CD4-positive, alpha-beta T cell treated with Interleukin-15 for 4 hours (primary cell): ENCODE measurements around the gene SP4.

Source experiments
- DNase-seq: peaks from one replicate; pipeline ENCODE4 v3.0.0-alpha.2; 2020; ENCODE audit warnings: low spot score

SP4 gene

DNA sequence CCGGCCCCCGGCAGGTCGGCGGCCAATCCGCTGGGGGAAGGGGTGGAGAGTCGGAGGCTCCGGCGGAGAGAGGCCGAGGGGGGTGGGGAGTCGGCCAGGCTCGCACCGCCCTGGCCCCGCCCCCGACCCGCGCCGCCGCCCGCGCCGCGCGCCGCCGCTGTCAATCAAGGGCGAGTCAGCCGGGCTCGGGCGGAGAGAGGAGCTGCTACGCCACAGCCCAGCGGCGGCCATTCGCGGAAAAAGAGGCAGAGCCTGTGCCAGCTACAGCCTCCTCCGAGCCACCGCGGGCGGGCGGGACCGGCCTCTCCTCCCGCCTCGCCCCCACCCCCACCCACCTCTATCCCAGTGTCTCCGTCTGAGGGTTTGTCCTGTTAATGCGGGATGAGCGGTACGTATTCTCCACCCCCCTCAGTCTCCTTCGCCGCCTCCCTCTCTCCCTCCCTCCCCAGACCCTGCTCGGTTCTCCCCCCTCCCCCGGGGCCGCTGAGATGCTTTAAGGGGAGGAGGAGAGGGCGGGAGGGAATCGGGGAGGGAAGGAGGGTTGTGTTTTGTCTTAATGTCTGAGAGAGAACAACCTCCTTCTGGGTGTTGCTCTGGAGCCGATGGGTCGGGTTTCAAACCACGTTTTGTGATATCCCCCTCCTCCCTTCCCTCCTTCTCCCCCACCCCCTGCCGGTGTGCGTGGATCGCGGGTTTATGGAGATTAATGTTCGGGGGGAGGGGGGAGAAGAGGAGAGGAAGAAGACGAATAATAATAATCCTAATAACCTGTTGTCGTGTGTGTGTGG, at the start of gene SP4:
SP4 (plus strand) TSS at position 213 of the 788 bp plus-strand sequence; CDS start at position 382, 169 bp downstream.
- peak; percentile 96 for DNase-seq

DNA sequence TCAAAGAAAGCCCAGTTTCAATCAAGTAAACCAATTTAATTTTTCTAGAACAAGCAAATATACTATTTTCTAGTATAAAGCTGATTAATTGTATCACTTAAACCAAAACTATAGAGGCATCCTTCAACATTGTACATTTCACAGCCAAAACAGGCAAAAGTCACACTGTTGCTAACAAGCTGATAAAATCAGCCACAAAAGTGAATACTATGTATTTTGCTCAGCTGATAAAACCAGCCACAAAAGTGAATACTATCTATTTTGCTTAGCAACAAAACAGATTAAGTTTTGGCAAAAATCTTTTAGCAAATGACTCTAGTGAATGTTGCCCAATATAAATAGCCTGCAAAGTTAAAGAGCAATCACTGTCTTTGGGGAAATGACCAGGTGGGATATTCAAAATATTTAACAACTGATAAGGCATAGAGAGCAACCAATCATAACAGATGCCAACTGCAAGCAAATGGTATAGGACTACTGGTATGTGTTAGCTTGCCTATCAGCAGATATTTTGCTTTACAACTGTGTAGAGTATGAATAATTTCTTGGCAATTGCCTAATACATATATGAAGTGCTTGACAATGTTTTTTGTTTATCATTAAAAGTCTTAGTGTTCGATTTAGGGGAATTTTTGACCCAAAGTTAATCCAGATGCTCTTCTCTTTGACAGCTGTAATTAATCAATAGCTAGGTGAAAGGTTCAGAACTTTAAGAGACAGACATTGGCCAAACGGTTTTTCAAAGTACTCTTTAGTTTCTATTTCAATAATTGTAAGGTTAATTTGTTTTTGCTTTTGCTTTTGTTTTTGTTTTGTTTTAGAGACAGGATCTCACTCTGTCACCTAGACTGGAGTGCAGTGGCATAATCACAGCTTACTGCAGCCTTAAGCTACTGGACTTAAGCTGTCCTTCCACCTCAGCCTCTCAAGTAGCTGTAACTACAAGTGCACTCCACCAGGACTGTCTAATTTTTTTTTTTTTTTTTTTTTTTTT, 44.4 kb upstream of the SP4 start:
- DNase-seq: peak; percentile 46

DNA sequence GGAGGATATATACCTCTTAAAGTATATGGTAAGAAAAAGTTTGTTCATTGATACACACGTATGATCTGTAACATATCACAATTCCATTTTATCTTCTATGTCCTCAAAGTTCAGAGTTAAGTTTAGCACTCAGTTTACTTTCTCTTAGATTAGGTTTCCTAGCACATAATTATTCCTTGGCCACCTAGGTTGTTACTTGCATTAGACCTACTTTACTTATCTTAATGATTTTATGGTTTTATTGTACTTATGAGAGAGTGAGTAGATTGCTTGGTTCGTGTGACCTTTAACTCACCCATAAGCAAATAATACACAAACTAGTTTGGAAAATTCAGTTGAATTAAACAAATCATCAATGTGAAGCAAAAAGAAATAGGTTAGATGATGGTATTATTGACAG, 33.9 kb upstream of the SP4 start:
- DNase-seq: no peak

DNA sequence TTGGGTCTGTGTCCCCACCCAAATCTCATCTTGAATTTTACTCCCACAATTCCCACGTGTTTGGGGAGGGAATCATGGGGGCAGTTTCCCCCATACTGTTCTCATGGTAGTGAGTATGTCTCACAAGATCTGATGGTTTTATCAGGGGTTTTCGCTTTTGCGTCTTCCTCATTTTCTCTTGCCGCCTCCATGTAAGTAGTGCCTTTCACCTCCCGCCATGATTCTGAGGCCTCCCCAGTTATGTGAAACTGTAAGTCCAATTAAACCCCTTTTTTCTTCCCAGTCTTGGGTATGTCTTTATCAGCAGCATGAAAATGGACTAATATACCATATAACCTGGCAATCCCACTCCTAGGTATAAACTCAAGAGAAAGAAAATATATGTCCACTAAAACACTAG, 25.9 kb upstream of the SP4 start:
- DNase-seq: no peak

DNA sequence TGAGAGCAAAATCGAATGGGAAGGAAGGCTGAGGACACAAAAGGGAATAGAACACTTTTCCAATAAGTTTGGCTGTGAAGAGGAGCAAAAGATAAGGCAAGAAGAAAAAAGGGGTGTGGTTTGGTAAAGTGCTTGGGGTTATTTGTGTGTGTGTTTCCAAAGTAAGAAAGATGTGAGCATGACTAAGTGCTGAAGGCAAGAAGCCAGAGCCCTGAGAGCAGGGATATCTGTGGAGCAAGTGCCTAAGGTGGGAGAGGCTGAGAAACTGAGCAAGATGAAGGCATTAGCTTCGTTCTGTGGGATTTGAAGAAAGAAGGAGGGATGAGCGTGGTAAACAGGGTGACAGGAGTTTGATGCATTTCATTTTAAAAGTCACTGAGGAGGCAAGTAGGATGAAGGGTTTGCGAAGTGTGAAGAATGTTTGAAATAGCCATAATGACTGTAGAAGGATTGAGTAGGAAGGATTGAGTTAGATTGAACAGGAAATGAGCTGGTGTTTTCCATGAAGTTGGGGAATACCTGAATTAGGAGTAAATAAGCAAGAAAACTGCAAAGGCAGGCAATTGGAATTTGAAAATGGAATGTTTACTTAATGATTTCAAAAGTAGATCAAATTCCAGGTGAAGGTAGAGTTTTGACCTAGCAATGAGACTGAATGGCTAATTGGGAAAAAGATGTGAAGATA, 19.9 kb upstream of the SP4 start:
- DNase-seq: no peak

DNA sequence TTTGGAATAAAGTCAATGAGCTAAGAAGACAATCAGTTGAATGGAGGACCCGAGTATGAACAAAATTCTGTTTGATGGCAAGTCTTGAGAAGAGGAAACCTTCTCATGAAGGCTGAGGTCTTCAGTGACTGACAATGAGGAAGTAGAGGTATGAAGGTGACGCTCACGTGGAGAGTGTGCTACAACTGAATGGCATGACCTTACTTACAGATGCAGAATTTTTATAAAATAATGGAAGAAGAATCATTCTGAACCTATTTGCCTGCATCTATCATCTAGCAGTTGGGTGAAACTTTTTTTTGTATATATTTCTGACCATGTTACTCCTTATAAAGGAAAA, 19.4 kb upstream of the SP4 start:
- DNase-seq: no peak

DNA sequence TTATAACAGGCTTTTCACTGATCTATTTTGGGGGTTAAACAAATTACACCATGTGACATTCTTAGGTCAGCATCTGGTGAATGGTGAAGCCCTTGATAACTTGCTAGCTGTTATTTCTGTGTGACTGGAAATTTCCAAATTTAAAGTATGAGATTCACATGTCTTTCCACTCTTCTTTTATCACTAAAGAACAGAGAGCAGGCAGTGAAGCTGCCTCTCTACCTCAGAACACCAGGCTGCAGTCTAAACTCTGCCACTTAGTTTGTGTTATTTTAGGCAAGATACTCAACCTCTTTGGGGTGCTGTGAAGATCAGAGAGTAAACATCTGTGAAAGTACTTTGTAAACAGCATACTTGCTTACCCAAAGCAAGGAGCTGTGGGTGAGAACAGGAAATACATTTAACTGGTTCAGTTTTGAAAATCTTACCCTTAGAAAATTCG, 15.5 kb upstream of the SP4 start:
- peak; percentile 18 for DNase-seq

DNA sequence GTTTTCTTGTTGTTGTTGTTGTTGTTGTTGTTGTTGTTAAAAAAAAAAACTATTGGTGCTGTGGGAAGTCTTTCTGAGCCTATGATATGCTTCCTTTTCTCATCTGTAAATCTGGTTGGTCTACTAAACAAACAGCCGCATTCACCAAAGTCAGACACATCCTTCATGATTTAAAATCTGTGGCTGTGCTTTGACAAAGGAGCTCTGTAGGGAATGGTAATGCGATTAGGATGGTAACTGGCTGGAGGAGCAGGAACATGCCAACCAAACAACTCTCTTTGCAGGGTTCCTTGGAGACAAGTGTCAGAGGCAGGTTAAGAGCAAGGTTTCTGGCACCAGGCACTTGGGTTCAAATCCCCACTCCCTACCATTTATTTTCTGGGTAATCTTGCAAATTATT, 14.9 kb upstream of the SP4 start:
- no peak for DNase-seq

DNA sequence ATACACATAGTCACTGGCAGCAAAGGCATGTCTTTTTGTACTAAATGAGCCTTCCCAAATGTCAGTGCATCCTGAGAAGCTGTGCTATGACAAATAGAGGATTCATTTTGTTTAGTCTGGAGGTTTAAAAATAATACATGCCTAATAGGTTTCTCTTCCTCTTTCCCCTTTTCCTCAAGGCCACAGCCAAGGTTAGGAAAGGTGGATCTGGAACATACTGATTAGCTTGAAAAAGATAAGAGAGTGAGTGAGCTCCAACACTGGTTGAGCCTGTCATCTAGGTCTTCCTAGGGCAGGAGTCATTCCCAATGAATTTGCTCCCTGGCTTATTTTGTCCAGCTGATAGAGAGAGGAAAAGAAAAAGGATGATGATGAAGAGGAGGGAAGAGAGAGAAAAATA, 14.4 kb upstream of the SP4 start:
- no peak for DNase-seq

DNA sequence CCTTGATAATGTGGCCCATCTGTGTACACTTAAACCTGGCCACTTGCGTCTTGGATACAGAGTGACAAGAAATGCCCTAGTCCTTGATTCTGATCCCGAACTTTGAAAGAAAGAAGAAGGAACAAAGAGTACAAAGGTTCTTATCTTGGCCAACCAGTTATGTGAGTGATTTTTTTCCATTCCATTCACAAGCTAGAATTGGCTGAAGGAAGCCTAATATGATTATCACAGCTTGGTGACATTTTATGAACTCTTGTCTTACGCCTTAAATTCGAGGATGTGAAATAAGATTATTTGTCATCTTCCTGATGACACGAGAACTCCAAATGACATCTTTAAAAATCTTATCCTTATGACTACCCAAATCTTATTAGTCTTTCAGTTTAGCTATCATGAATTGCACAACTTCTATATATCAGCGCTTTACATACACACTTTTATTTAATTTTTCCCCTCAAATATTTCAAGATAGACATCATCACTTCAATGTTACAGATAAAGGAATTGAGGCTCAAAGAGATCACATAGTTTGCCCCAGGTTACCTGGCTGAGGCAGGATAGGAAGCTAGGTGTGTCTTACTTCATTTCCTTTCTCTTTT, 13.0 kb upstream of the SP4 start:
- DNase-seq: no peak

DNA sequence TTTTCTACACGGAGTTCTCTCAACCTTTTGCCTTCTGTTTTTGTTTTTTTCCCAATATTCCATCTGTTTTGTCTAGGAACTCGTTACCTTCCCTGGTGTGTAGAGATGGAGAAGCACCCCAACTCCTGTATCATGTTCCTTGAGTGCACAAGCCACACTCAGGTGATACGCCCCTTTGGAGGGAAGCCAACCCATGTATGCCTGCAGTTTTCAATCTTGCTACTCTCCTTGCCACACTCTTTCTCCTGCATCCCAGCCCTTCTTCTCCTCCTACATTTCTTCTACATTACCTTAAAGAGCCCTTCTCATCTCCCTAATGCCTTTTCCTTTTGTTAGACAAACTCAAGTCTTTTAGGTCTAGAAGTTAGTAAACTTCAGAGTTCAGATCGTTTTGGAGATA, 10.2 kb upstream of the SP4 start:
- DNase-seq: no peak

DNA sequence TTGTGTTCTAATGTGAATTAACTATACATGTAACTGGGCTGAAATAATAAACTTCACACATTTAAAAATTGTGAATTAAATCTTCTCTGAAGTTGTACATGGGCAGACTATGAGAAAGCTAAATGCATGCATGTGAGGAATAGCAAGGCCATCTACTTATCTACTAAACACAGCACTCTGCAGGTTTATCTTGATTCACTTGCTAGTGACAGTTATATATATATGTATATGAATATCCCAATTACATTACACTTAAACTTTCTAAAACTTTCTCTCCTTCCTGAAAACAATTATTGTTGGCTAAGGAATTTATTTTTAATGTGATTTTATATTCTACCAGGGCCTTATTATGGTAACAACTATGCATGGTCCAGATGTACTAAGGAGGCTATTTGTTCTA, 5.1 kb upstream of the SP4 start:
- no peak for DNase-seq

DNA sequence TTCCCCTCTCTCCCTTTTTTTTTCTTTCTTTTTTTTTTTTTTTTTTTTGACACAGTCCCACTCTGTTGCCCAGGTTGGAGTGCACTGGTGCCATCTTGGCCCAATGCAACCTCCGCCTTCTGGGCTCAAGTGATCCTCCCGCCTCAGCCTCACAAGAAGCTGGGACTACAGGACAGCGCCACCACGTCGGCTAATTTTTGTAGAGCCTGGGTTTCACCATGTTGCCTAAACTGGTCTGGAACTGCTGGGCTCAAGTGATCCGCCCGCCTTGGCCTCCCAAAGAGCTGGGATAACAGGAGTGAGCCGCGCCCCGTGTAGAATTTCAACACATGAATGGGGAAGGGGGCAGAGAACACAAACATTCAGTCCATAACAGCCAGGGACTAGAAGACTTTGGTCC, 2.6 kb upstream of the SP4 start:
- no peak for DNase-seq

DNA sequence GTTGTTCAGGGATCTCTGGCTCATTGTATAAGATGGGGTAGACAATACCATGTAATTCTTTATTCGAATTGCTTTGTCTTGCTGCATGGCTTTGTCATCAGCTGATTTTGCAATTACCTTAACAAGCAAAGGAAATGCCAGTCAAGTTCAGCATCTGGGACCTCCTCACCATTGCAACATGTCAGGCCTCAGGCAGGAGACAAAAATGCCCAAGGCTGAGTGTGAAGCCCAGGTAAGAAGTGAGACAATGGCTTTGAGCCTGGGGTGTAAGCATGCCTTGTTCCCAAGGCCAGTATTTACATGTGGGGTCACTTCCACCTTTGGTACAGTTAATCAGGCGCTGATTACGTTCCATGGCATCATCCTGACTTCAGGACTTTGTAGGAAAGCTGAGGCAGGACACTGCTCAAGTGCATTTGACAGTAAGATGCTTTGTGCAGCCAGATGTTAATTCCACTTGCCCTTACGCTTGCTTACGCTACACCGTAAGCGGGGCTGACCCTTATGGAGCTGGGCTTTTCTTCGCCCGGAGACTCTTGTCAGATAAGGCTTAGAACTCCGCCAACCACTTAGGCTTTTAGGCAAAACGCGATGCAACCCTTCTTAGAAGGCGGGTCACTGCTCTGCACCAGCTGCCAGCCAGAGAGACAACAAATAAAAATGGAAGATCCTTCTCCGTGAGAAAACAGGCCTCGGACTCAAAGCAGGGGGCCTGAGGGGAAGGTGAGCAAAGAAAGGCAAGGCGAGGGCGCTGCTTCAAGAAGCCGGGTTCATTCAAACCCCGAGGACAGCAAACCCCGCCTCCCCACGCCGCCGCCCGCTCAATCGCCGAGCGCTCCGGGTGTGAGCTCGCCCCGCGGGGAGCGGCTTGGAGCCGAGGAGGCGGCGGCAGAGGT, 1.3 kb upstream of the SP4 start:
- DNase-seq: no peak

DNA sequence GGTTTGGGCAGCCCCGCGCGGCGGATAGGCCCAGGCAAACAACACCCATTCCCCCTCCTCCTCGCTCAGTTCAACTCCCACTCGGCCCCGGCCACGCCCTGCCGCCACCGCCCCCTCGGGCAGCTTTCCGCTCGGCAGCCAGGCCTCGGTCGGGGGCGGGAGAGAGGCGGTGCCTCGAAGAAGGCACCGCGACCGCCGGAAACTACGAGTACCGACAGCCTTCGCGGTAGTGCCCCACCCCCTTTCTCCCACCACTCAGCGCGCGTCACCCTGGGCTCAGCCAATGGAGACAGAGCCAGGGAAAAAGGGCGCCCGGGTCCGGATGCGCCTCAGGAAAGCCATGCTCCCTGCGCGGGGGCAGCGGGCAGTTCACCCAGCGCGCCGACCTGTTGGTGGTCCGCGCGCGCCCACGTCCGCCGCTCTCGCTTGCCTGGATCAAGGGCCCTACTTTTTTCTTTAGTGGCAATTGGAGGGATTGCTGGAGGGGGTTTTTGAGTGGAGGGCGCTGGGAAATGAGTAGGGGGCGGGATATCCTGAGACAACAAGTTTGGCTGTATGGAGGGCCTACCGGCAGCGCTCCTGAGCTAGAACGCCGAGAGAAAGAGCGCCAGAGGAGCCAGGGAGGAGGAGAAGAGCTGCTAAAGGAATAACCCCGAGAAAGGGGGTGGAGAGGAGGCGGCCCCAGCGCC, 557 bp upstream of the SP4 start:
- peak; percentile 99 for DNase-seq

DNA sequence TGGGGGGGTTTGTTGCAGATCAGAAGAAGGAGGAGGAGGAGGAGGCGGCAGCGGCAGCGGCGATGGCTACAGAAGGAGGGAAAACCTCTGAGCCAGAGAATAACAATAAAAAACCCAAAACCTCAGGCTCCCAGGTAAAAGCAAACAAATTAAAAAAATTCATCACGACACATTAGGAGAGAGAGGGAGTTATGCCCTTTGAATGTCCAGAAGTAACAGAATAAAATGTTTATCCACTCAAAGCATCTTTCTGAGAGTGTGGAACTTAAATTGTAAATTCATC, 717 bp downstream of the SP4 start:
- DNase-seq: no peak

DNA sequence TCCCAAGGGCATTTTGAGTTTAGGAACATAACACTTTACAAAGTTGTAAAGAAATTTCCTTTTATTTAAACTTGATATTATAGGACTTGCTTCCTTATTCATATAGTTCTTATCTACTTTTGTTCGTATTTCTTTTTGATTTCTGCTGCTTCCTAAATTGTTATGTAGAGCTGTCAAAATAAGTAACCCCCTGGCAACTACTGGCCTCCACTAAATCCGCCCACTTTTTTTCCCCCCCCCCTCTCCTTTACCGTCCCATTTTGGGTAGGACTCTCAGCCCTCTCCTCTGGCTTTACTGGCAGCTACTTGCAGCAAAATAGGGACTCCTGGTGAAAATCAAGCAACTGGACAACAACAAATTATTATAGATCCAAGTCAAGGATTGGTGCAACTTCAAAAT, 1.1 kb downstream of the SP4 start:
- no peak for DNase-seq

DNA sequence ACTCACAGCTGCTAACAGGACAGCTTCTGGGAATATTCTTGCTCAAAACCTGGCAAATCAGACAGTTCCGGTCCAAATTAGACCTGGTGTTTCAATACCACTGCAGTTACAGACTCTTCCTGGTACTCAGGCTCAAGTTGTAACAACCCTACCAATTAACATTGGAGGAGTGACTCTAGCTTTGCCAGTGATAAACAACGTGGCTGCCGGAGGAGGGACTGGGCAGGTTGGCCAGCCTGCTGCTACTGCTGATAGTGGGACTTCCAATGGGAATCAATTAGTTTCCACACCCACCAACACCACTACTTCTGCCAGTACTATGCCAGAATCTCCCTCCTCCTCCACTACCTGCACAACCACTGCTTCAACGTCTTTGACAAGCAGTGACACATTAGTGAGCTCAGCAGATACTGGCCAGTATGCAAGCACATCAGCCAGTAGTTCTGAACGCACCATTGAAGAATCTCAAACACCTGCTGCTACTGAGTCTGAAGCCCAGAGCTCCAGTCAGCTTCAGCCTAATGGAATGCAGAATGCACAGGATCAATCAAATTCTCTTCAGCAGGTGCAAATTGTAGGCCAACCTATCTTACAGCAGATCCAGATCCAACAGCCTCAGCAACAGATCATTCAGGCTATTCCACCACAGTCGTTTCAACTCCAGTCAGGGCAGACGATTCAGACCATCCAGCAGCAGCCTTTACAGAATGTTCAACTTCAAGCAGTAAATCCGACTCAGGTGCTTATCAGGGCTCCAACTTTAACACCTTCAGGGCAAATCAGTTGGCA, 2.1 kb downstream of the SP4 start:
- no peak for DNase-seq

DNA sequence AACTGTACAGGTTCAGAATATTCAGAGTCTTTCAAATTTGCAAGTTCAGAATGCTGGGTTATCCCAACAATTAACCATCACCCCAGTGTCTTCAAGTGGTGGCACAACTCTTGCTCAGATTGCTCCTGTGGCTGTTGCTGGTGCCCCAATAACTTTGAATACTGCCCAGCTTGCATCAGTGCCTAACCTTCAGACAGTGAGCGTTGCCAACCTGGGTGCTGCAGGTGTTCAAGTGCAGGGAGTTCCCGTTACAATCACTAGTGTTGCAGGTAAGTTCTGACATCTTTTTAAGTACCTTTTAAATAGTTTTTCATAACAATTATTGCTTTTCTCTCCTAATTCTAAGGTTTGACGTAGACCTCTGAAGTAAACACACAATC, 2.7 kb downstream of the SP4 start:
- no peak for DNase-seq
